Choroid plexus epithelial cell (primary cell): ENCODE results near the gene GINS3.
"Not testable (repeated sequence)": the region's sequence is repeated elsewhere in the genome, so short reads cannot be mapped to it uniquely, and the experiment has no call there.

Source experiments
- DNase-seq: peaks from one replicate; pipeline ENCODE4 v3.0.0-alpha.2; 2010; ENCODE audit warnings: low read depth
- H3K4me3 ChIP-seq: 2 replicates; pipeline ENCODE4 v1.5.1; 2011; ENCODE audit warnings: low read depth, mild to moderate bottlenecking, control low read depth, low read length, moderate library complexity
- TF ChIP-seq, protein P1 (sequence below): conservative IDR thresholded peaks from 2 replicates; pipeline ENCODE4 v1.5.1; 2011; ENCODE audit warnings: low read depth, mild to moderate bottlenecking, control low read depth, inconsistent platforms, low read length, moderate library complexity

GINS3 gene

DNA sequence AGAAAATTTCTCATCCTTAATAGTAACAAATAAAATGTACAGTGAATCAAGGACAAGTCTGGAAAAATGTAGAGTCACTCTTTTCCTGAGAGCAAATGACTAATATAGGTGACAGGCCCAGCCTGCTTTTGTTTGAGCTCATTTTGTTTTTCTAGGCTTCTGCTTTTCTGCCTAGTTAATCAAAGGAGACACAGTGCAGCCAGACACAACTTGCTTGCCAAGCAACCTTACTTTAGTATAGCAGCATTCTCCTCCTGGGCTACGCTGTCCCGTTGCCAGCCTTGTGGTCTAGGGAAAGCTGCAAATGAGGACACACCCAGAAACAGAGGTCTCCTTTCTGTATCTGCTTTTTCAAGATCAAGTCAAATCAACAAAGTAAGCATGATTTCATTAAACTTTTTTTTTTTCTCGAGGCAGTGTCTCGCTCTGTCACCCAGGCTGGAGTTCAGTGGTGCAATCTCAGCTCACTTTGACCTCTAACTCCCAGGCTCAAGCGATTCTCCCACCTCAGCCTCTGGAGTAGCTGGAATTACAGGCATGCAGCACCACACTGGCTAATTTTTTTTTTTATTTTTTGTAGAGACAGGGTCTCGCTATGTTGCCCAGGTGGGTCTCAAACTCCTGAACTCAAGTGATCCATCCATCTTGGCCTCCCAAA is 17.2 kb downstream of the GINS3 start:
- peak; percentile 42 for DNase-seq
- H3K4me3 ChIP-seq = no peak overlapping the region
- TF ChIP-seq, protein P1, sequence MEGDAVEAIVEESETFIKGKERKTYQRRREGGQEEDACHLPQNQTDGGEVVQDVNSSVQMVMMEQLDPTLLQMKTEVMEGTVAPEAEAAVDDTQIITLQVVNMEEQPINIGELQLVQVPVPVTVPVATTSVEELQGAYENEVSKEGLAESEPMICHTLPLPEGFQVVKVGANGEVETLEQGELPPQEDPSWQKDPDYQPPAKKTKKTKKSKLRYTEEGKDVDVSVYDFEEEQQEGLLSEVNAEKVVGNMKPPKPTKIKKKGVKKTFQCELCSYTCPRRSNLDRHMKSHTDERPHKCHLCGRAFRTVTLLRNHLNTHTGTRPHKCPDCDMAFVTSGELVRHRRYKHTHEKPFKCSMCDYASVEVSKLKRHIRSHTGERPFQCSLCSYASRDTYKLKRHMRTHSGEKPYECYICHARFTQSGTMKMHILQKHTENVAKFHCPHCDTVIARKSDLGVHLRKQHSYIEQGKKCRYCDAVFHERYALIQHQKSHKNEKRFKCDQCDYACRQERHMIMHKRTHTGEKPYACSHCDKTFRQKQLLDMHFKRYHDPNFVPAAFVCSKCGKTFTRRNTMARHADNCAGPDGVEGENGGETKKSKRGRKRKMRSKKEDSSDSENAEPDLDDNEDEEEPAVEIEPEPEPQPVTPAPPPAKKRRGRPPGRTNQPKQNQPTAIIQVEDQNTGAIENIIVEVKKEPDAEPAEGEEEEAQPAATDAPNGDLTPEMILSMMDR = no peak

- TF ChIP-seq, protein P1 = no peak
- DNase-seq = no peak
- H3K4me3 ChIP-seq = no peak overlapping the region
Observed at GRCh38 chr16:58411336-58411735, 19.1 kb downstream of the GINS3 start.

- DNase-seq = no peak
Observed at GRCh38 chr16:58411736-58412614, 19.7 kb downstream of the GINS3 start.

DNA sequence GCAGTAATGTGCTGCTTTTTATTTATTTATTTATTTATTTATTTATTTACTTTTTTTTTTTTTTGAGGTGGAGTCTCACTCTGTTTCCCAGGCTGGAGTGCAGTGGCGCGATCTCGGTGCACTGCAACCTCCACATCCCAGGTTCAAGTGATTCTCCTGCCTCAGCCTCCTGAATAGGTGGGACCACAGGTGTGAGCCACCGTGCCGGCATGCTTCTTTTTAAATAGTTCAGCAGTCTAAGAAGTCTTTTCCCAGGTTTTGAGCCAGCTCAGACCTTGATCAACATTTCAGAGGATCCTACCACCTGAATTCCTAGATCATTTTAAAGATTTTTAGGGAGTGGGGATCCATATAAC is 20.3 kb downstream of the GINS3 start:
- not testable (repeated sequence) for DNase-seq, H3K4me3 ChIP-seq

More at GRCh38 chr16:58411736-58412614, 19.7 kb downstream of the GINS3 start:
- H3K4me3 ChIP-seq = no peak overlapping the region
- TF ChIP-seq, protein P1 = no peak

- no peak for DNase-seq
- no peak overlapping the region for H3K4me3 ChIP-seq
- TF ChIP-seq, protein P1 = no peak
Observed at GRCh38 chr16:58413359-58413758, 21.1 kb downstream of the GINS3 start.

- no peak overlapping the region for H3K4me3 ChIP-seq
- TF ChIP-seq, protein P1 = no peak
- peak; percentile 35 for DNase-seq
Observed at GRCh38 chr16:58415003-58415402, 22.7 kb downstream of the GINS3 start.

DNA sequence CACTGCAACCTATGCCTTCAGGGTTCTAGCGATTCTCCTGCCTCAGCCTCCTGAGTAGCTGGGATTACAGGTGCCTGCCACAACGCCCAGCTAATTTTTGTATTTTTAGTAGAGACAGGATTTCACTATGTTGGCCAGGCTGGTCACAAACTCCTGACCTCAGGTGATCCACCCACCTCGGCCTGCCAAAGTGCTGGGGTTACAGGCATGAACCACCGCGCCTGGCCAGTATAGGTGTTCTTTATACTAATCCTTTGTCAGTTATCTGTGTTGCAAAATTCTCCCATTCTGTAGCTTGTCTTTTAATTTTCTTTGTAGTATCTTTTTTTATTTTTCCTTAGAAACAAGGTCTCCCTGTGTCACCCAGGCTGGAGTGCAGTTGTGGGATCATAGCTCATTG is 23.7 kb downstream of the GINS3 start:
- DNase-seq, H3K4me3 ChIP-seq: not testable (repeated sequence)

- no peak overlapping the region for H3K4me3 ChIP-seq
- TF ChIP-seq, protein P1 = no peak
- DNase-seq = no peak
Observed at GRCh38 chr16:58417035-58417434, 24.8 kb downstream of the GINS3 start.
